Keratinocyte (primary cell): Measurements from ENCODE around the gene GANC. TPM values are rescaled to one million over a fixed set of nuclear protein-coding genes. Genes with fewer than 3 reads are reported as not detected.
"Not testable (repeated sequence)": the region's sequence is repeated elsewhere in the genome, so short reads cannot be mapped to it uniquely, and the experiment has no call there.

Source experiments
- DNase-seq: peaks from one replicate; pipeline ENCODE4 v3.0.0-alpha.2; 2011; ENCODE audit warnings: low read depth, missing footprints, low spot score
- FAIRE-seq: peaks from 2 replicates; lab custom pipeline; 2011; peaks lifted over from hg19 to GRCh38; lab: Jason Lieb, UNC
- H2AFZ ChIP-seq: 2 replicates; pipeline ENCODE4 v1.6.0; 2012; ENCODE audit warnings: low read length, control low read depth, inconsistent platforms; ENCODE audit not compliant: control insufficient read depth
- H3K27ac ChIP-seq: 2 replicates; pipeline ENCODE4 v1.5.1; 2011; ENCODE audit warnings: low read length; ENCODE audit not compliant: control insufficient read depth, insufficient read depth
- H3K27me3 ChIP-seq: 3 replicates; pipeline ENCODE4 v1.6.0; 2011; ENCODE audit warnings: low read length; ENCODE audit not compliant: control insufficient read depth, insufficient read depth; ENCODE audit errors: extremely low read depth
- H3K36me3 ChIP-seq, 2 experiments: 2 replicates in 1 of 2; 3 replicates in 1 of 2; pipeline ENCODE4 v1.5.1; 2011; ENCODE audit warnings: low read length in 2 of 2, mild to moderate bottlenecking in 1 of 2; ENCODE audit not compliant: control insufficient read depth in 2 of 2, insufficient read depth in 2 of 2; ENCODE audit errors: extremely low read depth in 1 of 2
- H3K4me1 ChIP-seq: 3 replicates; pipeline ENCODE4 v1.5.1; 2011; ENCODE audit warnings: low read length; ENCODE audit not compliant: control insufficient read depth, insufficient read depth; ENCODE audit errors: extremely low read depth
- H3K4me2 ChIP-seq: 3 replicates; pipeline ENCODE4 v1.6.0; 2011; ENCODE audit warnings: low read depth, low read length; ENCODE audit not compliant: control insufficient read depth, insufficient read depth; ENCODE audit errors: extremely low read depth
- H3K4me3 ChIP-seq, 3 experiments: fragments of 200-600 bp in 1 of 3; sonication (generic) in 1 of 3; 2 replicates in 2 of 3; 3 replicates in 1 of 3; pipeline ENCODE4 v1.5.1; 2011 to 2016; ENCODE audit warnings: low read length in 3 of 3, mild to moderate bottlenecking in 3 of 3, control low read depth in 2 of 3, inconsistent platforms in 1 of 3, low read depth in 1 of 3, mixed read lengths in 1 of 3, mixed run types in 1 of 3, moderate library complexity in 1 of 3; ENCODE audit not compliant: control insufficient read depth in 2 of 3, insufficient read depth in 2 of 3; ENCODE audit errors: extremely low read depth in 1 of 3
- H3K79me2 ChIP-seq: 2 replicates; pipeline ENCODE4 v1.6.0; 2012; ENCODE audit warnings: low read length; ENCODE audit not compliant: control insufficient read depth, insufficient read depth
- H3K9ac ChIP-seq: 3 replicates; pipeline ENCODE4 v1.6.0; 2011; ENCODE audit warnings: low read length; ENCODE audit not compliant: control insufficient read depth, insufficient read depth; ENCODE audit errors: extremely low read depth
- H3K9me1 ChIP-seq: 3 replicates; pipeline ENCODE4 v1.6.0; 2011; ENCODE audit warnings: low read length; ENCODE audit not compliant: control insufficient read depth, insufficient read depth; ENCODE audit errors: extremely low read depth
- H3K9me3 ChIP-seq: 2 replicates; pipeline ENCODE4 v1.5.1; 2012; ENCODE audit warnings: low read depth, low read length; ENCODE audit not compliant: control insufficient read depth
- H4K20me1 ChIP-seq: 3 replicates; pipeline ENCODE4 v1.6.0; 2011; ENCODE audit warnings: low read length; ENCODE audit not compliant: control insufficient read depth, insufficient read depth; ENCODE audit errors: extremely low read depth
- CTCF ChIP-seq, 3 experiments: IDR thresholded peaks in 1 of 3; conservative IDR thresholded peaks in 1 of 3; optimal IDR thresholded peaks in 1 of 3; 2 replicates in 2 of 3; 3 replicates in 1 of 3; pipeline versions ENCODE3 to v1.5.1; 2011; ENCODE audit warnings: low read length in 3 of 3, mild to moderate bottlenecking in 3 of 3, moderate library complexity in 2 of 3, control low read depth in 1 of 3, inconsistent platforms in 1 of 3; ENCODE audit not compliant: insufficient read depth in 2 of 3; ENCODE audit errors: extremely low read depth in 1 of 3
- EZH2 ChIP-seq: IDR thresholded peaks from one replicate; pipeline ENCODE4 v1.6.1; 2012; ENCODE audit warnings: inconsistent platforms, mild to moderate bottlenecking, low read length, moderate library complexity
- dilution Hi-C: fragments of 300-500 bp; cut with MboI; formaldehyde crosslinking; loops from one replicate; pipeline ENCODE4 v1.7.0; 2020; ENCODE audit warnings: low sequenced_read_pairs; ENCODE audit not compliant: extremely low pct_ligation_motif_present
- polyA plus RNA-seq, 5 experiments: library from polyadenylated mRNA; depleted of rRNA in 3 of 5; stranded (reverse) in 3 of 5; stranded (forward) in 1 of 5; unstranded in 1 of 5; fragments of >200 nt; gene quantifications; 1 replicate in 1 of 5; 2 replicates in 3 of 5; 3 replicates in 1 of 5; pipeline versions ENCODE4 v1.2.1 to v1.2.3, GENCODE V29; 2011 to 2012; ENCODE audit warnings: missing spikeins in 2 of 5, low read depth in 1 of 5, low replicate concordance in 1 of 5

The GANC gene
- polyA plus RNA-seq, 1 donor (not counting 4 experiments of a cell fraction or from before 2014, with no cell fraction given), result 46.2 TPM

DNA sequence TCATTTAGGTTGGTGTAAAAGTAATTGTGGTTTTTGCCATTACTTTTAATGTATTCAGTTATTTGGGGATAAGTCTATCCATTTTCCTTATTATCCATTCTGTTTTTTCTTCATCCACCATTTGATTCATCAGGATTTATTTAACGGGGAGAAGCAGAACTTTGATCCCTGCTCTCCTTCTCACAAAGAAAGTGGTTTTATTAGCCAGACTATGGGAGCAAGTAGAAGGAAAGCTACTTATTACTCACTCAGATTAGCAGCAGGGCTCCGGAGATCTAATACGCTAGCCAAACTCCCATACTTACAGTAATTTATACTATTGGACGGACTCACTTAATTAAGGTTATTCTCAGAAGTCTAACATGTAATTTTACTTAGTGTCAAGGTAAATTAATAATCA lies 14.9 kb downstream of the GANC start:
- Histone ChIP-seq H4K20me1 (no peaks in the 10 kb centered on the region), H2AFZ (no peak overlapping the region), H3K79me2 (no peaks in the 10 kb centered on the region), H3K4me2 (no peak overlapping the region), H3K27ac (no peak overlapping the region), H3K4me3 (no peak overlapping the region), H3K9me3 (no peaks in the 10 kb centered on the region), H3K9me1 (peaks cover 2% of the 10 kb centered on the region), H3K27me3 (no peaks in the 10 kb centered on the region), H3K36me3 (peaks cover 10 to 11% of the 10 kb centered on the region in 2 experiments), H3K4me1 (no peaks in the 10 kb centered on the region), H3K9ac (no peak overlapping the region)
- no peak for TF ChIP-seq CTCF (optimal IDR thresholded peaks at IDR 0.05 in 1 of 3, IDR thresholded peaks at IDR 0.05 in 1 of 3, conservative IDR thresholded peaks at IDR 0.05 in 1 of 3; ENCODE audit: extremely low read depth in 1 of 3, insufficient read depth in 2 of 3, low read length in 3 of 3)
- no peak for TF ChIP-seq EZH2
- dilution Hi-C loops, result no loop called here
- FAIRE-seq (no peak), DNase-seq (no peak)

DNA sequence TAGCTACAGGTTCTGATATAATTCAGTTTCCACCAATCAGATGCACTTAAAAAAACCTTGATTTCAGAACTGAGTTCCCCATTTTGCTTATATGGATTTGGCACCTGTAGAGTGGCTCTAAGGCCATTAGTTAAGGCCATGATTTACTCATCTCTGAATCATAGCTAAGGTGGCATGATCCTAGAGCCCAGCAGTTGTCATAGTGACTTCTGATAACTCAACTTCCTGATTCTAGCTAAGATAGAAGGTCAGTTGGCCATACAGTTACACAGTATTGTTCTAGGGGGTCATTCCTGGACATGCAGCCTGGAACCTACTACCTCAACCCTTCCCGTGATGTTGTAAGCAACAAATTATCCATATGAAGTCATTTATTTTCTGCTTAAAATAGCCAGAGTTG lies 16.2 kb downstream of the GANC start:
- no peaks in the 10 kb centered on the region for H3K4me1 ChIP-seq
- no peak overlapping the region for H3K4me2 ChIP-seq
- TF ChIP-seq EZH2, result no peak
- TF ChIP-seq CTCF (optimal IDR thresholded peaks at IDR 0.05 in 1 of 3, IDR thresholded peaks at IDR 0.05 in 1 of 3, conservative IDR thresholded peaks at IDR 0.05 in 1 of 3; ENCODE audit: extremely low read depth in 1 of 3, insufficient read depth in 2 of 3, low read length in 3 of 3), result no peak
- DNase-seq (no peak), FAIRE-seq (no peak)
- no peak overlapping the region for H2AFZ ChIP-seq
- H3K4me3 ChIP-seq, result no peak overlapping the region
- no peak overlapping the region for H3K9ac ChIP-seq
- H3K79me2 ChIP-seq, result no peaks in the 10 kb centered on the region
- H3K27ac ChIP-seq, result no peak overlapping the region
- no peaks in the 10 kb centered on the region for H3K27me3 ChIP-seq
- no peaks in the 10 kb centered on the region for H3K9me3 ChIP-seq
- dilution Hi-C loops, result no loop called here
- H3K9me1 ChIP-seq, result no peaks in the 10 kb centered on the region
- no peaks in the 10 kb centered on the region for H4K20me1 ChIP-seq
- peaks cover 6 to 8% of the 10 kb centered on the region in 2 experiments for H3K36me3 ChIP-seq

- H3K4me2 ChIP-seq, H3K4me1 ChIP-seq, H4K20me1 ChIP-seq, dilution Hi-C loops, H3K9me3 ChIP-seq, H3K9ac ChIP-seq, H3K36me3 ChIP-seq, H3K79me2 ChIP-seq, H3K4me3 ChIP-seq, FAIRE-seq, H3K27ac ChIP-seq, DNase-seq, H3K9me1 ChIP-seq, H3K27me3 ChIP-seq, H2AFZ ChIP-seq: not testable (repeated sequence)
These were observed 28.0 kb downstream of the GANC start for GRCh38 chr15:42301004-42301403.
